ENCODE measurements around the gene SCFD2.

GRCh38 chr4:52876069-52876468 lies 489.8 kb downstream of the SCFD2 start:
- no peak for TF ChIP-seq EZH2 (IDR thresholded peaks at IDR 0.05; ENCODE audit: low read depth)
- no peak for TF ChIP-seq CTCF (conservative IDR thresholded peaks at IDR 0.05)

Data from PC-9 (cell line).